RWPE2 (cell line): ENCODE data around the gene CASK.

Source experiments
- ATAC-seq: fragments of 200-7000 bp; cut with Tn5 transposase; 3 replicates; pipeline ENCODE4 v1.9.1; 2021; ENCODE audit warnings: low read depth
- DNase-seq: peaks from one replicate; pipeline ENCODE4 v3.0.0-alpha.2; 2020; ENCODE audit warnings: low spot score
- H3K27ac ChIP-seq: fragments of 450-650 bp; 2 replicates; pipeline ENCODE4 v1.5.1; 2017; ENCODE audit warnings: mild to moderate bottlenecking; ENCODE audit not compliant: poor library complexity, severe bottlenecking
- H3K27me3 ChIP-seq: fragments of 250-450 bp; sonication (Bioruptor Pico); 2 replicates; pipeline ENCODE4 v1.5.1; 2021; ENCODE audit warnings: mild to moderate bottlenecking, moderate library complexity; ENCODE audit not compliant: insufficient read depth, poor library complexity, severe bottlenecking
- H3K36me3 ChIP-seq: fragments of 250-450 bp; sonication (Bioruptor Pico); 2 replicates; pipeline ENCODE4 v1.5.1; 2020; ENCODE audit warnings: low read depth, mild to moderate bottlenecking, moderate library complexity
- H3K4me1 ChIP-seq: fragments of 250-450 bp; sonication (Bioruptor Pico); 2 replicates; pipeline ENCODE4 v1.5.1; 2021; ENCODE audit warnings: mild to moderate bottlenecking, moderate library complexity; ENCODE audit not compliant: insufficient read depth, poor library complexity, severe bottlenecking
- H3K4me3 ChIP-seq: fragments of 250-450 bp; sonication (Bioruptor Pico); 2 replicates; pipeline ENCODE4 v1.5.1; 2021; ENCODE audit warnings: mild to moderate bottlenecking, moderate library complexity; ENCODE audit not compliant: severe bottlenecking
- H3K9me3 ChIP-seq: fragments of 250-450 bp; sonication (Bioruptor Pico); 2 replicates; pipeline ENCODE4 v1.5.1; 2021; ENCODE audit warnings: mild to moderate bottlenecking, moderate library complexity; ENCODE audit not compliant: severe bottlenecking
- TF ChIP-seq, protein P1 (sequence below): fragments of 450-650 bp; IDR thresholded peaks from one replicate; pipeline ENCODE4 v1.5.1; 2017; ENCODE audit warnings: mild to moderate bottlenecking, moderate library complexity; ENCODE audit not compliant: poor library complexity, severe bottlenecking

The CASK gene

DNA sequence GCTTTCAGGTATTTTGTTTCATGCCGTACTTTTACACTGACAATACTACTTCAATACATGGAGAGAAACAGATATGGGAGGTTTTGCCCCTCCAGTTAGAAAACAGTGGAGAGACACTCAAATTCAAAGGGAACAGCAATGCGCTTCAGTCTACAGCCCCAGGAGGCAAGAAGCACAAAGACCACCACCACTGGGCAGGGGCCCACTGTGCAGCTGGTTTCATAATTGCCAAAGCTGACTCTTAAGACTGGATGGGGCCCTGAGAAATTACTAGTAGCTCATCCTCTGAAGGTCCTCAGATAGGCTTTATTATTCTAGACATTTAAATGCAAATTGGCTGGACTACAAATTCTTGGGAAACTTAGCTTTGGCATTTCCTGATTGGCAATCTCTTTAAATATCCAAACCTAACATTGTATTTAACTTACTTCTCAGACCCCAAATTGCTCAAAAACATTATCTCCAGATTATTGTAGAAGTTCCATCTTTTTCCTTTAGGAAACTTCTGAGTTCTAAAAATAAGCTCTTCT is 320.5 kb downstream of the CASK start:
- Histone ChIP-seq H3K36me3 (no peaks in the 10 kb centered on the region), H3K9me3 (no peaks in the 10 kb centered on the region), H3K27me3 (no peaks in the 10 kb centered on the region), H3K4me3 (no peak overlapping the region), H3K4me1 (no peaks in the 10 kb centered on the region), H3K27ac (no peak overlapping the region)
- TF ChIP-seq, protein P1, sequence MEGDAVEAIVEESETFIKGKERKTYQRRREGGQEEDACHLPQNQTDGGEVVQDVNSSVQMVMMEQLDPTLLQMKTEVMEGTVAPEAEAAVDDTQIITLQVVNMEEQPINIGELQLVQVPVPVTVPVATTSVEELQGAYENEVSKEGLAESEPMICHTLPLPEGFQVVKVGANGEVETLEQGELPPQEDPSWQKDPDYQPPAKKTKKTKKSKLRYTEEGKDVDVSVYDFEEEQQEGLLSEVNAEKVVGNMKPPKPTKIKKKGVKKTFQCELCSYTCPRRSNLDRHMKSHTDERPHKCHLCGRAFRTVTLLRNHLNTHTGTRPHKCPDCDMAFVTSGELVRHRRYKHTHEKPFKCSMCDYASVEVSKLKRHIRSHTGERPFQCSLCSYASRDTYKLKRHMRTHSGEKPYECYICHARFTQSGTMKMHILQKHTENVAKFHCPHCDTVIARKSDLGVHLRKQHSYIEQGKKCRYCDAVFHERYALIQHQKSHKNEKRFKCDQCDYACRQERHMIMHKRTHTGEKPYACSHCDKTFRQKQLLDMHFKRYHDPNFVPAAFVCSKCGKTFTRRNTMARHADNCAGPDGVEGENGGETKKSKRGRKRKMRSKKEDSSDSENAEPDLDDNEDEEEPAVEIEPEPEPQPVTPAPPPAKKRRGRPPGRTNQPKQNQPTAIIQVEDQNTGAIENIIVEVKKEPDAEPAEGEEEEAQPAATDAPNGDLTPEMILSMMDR = no peak
- ATAC-seq (no peak), DNase-seq (no peak)

DNA sequence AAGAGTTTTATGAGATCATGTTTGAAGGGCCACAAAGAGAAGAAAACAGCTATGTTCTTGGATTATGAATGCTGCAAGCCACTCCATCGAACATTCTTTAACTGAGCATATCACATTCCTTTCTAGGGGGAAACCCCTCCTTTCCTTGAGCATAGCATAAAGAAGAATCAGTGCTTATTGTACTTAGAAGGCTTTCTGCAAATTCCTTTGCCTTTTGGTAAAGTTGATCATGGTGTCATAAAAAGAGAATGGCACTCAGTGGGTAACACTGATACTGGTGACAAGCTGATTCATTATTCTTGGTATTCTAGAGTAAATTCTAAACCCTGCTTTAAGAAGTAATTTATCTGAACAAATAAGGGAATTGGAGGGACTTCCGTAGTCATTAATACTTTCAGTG is 323.1 kb downstream of the CASK start:
- ATAC-seq (no peak), DNase-seq (no peak)
- Histone ChIP-seq H3K36me3 (no peaks in the 10 kb centered on the region), H3K27me3 (no peaks in the 10 kb centered on the region), H3K9me3 (no peaks in the 10 kb centered on the region), H3K27ac (no peak overlapping the region), H3K4me3 (no peak overlapping the region), H3K4me1 (no peaks in the 10 kb centered on the region)
- TF ChIP-seq, protein P1 = no peak

DNA sequence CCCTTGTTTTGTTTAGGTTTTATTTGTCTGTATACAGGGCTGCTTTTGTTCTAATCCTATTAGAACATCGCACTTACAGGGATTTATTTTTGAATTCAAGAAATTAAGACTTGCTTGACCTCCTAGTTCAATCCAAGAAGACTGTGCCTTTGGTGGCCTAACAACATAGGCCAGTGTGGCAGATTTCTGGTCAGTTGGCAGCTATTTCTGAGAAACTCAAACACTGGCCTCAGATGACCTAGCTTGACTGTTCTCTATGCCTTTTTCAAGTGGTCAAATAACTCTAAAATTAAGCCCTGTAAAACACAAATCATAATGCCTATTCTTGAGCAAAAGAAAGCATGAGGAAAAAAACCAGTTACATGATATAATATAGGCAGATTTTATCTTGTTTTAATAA is 323.8 kb downstream of the CASK start:
- Histone ChIP-seq H3K27ac (no peak overlapping the region), H3K27me3 (no peaks in the 10 kb centered on the region)
- no peak for DNase-seq

DNA sequence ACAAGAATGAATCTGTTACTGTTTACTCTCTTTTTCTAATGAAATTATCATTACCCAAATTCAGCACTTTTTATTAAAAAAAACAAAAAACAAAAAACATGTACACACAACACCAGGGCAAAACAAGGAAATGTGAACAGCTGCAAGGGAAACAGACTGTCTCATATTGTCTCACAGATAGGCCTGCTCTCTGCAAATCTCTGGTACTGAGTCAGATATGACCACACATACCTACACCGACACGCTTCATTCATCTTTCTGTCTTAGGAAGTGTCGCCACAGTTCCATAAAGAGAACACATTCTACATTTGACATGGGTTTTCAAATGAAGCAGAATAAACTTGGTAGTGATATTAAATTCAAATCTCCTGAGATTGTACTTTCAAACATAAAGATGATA is 326.8 kb downstream of the CASK start:
- ATAC-seq = no peak
- Histone ChIP-seq H3K4me3 (no peak overlapping the region), H3K27me3 (no peaks in the 10 kb centered on the region), H3K4me1 (no peaks in the 10 kb centered on the region), H3K27ac (no peak overlapping the region), H3K36me3 (no peaks in the 10 kb centered on the region), H3K9me3 (no peaks in the 10 kb centered on the region)
- TF ChIP-seq, protein P1 = no peak
- DNase-seq = no peak

More for the DNA sequence above, 323.8 kb downstream of the CASK start:
- no peak for ATAC-seq
- H3K4me3 ChIP-seq = no peak overlapping the region
- no peaks in the 10 kb centered on the region for H3K36me3 ChIP-seq
- H3K9me3 ChIP-seq = no peaks in the 10 kb centered on the region
- TF ChIP-seq, protein P1 = no peak
- no peaks in the 10 kb centered on the region for H3K4me1 ChIP-seq

DNA sequence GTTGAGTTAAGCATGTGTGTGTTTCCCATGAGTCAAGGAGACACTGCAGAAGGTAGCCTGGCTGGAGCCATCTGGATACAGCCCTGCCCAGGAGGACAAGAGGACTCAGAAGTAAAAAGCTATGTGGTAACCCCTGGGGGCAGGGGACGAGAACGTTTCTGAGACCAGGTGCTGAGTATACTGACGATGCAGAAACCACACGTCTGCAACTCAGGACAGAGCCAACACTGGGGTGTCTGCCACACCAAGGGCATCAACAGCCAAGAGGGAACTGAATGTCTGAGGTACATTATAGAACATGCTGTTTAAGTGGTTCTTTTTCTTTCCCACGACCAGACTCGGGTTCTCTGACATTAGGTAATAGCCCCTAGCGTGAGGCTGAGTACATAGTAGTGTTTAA is 328.7 kb downstream of the CASK start:
- no peaks in the 10 kb centered on the region for H3K27me3 ChIP-seq
- no peaks in the 10 kb centered on the region for H3K4me1 ChIP-seq
- H3K36me3 ChIP-seq = no peaks in the 10 kb centered on the region
- no peak overlapping the region for H3K4me3 ChIP-seq
- H3K27ac ChIP-seq = no peak overlapping the region
- TF ChIP-seq, protein P1 = no peak
- ATAC-seq = no peak
- DNase-seq = no peak
- no peaks in the 10 kb centered on the region for H3K9me3 ChIP-seq
